Measurements from ENCODE around the gene NACC2.

The NACC2 gene

DNA sequence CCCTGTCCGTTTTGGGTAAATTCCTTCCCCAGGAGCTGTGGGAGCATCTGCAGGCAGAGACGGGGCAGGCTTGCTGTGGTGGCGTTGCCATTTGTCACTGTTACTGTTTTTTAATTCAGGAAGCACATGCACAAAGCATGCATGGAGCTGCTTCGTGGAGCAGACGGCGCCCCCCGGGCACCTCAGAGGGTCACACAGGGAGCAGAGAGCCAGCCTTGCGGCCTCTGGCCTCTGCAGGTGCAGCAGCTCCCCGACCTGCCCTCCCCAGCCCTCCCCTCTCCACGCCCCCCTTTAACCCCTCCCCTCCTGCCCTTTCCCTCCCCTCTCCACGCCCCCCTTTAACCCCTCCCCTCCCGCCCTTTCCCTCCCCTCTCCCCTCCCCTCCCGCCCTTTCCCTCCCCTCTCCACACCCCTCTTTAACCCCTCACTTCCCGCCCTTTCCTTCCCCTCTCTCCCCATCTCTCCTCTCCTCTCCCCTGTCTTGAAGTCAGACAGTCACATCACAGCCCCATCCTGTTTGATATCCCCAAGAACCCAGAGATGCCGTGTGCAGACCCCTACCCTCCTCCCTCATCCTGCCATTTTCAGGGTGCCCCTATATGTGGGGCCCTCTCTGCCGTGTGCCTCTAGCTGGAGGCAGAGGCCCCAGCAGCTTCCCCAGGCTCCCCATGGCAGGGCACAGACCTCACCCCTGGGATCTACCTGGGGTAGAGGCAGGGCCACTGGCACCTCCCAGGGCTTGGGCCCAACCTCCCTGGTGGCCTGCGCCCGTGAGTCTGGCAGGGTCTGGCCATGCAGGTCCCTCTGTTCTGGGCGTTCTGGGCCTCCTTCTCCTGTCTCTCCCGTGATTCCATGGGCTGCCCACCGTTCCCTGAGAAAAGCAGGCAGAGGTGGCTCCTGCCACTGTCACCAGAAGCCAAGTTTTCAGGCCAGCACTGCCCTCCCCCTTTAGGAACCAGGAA lies 104.3 kb downstream of the NACC2 start:
- peak; percentile 95 for DNase-seq

DNA sequence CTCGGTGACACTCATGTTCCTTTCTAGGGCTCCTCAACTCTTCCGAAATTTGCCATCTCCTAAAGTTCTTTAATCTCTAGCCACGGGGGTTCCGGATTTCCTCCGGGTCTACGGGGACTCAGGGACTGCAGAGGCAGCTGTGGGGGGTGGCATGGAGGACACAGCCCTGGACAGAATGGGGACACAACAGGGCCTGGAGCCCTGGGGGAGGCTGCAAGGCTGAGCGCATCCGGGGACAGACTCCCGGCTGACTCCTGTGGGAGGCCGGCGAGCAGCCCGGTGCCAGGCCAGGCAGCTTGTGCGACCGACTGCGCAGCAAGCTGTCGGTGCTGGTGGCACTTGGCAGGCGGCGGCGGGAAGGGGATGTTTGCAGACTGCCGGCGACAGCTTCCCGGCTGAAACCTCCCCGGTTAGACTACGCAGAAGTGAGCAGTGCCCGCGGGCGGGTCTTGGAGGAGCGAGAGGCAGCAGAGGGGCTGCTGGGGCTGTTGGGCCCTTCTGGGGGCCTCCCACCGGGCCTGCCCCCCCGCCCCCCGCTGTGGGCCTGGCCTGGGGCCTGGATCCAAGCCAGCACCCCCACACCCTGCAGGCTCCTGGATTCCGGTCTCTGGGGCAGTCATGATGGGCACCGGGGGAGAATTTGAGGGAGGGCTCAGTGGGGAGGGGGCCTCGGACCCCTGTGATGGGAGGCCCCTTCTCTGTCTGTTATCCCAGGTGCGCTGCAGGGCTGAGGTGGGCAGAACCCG lies 105.2 kb downstream of the NACC2 start:
- DNase-seq = peak; percentile 85

DNA sequence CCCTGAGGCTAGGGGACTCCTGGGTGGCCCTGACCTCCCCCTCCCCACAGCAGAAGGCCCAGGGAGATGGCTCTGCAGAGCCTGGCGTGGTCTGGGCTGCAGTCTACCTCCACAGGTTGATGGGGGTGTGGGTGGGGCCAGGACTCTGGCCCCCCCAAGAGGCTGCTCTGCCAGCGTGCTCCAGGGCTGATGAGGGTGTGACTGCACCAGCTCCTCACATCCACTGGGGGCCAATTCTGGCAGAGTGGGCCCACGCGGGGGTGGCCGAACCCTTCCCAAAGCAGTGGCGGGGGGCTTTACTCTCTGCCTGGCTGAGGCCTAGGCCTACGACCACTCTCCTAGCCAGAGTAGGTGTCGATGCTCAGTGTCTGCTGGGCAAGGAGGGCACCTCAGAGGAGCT lies 105.9 kb downstream of the NACC2 start:
- no peak for DNase-seq

DNA sequence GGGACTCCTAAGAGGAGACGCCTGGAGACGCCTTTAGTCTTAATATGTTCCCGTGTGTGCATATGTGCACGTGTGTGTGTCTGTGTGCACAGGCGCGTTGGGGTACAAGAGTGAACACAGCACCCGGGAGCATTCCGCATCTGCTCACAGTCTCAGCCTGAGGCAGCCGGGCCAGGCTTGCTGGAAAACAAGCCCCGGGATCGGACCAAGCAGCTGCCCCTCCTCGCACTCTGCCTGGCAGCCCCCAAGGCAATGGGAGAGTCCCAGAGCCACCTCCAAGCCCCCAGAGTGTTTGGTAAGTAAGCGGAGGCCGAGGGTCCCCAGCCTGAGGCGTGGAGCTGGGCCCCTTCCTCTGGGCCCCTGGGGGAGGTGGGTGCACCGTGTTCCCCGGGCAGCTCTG lies 106.6 kb downstream of the NACC2 start:
- DNase-seq = no peak

DNA sequence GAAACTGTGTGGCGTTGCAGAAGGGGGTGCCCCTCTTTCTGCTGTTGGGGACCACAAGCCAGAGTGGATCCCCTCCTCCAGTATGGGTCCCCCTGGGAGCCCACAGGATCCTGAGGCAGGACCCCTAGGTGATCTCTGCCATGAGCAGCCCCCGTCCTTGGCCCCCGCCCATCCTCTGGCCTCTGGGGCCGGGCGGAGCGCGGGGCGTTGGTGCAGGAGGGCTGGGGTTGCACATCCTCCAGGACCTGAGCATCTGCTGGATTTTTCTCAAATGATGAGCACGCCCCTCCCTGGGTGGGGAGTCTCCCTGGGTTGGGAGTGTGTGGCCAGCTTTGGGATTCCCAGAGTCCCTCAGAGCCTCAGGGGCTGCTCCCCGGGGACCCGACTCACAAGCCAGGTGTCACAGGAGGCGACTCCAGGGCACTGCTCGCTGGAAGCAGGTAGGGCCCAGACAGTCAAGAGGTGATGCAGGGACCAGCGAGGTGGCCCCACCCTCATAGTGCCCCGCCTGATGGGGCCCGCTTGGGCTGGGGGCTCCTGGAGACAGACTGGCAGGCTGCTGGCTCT lies 107.2 kb downstream of the NACC2 start:
- no peak for DNase-seq

DNA sequence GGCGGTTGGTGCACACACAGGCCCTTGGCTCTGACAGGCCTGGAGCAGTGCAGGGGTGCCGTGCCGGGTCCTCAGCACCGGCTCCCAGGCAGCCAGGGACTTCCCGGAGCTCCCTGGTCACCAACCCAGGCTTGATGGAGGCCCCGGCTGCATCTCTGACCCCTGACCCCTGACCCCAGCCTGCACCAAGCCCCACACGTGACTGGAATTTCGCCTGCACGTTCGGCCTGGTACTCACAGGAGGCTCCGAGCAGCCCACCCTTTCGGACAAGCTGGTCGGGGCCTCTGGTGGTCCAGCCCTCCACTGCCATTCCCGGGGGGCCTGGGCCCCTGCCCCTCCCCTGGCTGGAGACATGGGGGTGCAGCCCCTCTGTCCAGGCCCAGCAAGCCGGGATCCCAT lies 108.5 kb downstream of the NACC2 start:
- no peak for DNase-seq

DNA sequence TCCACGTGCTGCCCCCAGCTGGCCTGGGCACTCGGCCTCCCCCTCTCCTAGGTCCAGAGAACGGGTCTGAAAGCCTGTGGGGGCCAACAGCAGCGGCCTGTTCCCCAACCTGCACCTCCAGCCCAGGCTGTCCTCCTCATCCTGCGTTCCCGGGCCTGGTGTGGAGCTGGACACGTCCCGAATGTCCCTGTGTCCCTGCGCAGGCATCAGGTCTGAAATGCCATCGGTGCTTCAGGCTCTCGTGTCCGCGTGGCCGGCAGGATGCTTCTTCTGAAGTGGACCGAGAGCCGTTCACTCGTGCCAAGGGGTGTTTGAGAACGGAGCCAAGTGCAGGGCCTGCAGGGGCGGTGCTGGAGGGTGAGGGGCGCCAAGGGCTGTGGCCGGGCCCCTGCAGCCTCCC lies 109.2 kb downstream of the NACC2 start:
- DNase-seq = no peak

DNA sequence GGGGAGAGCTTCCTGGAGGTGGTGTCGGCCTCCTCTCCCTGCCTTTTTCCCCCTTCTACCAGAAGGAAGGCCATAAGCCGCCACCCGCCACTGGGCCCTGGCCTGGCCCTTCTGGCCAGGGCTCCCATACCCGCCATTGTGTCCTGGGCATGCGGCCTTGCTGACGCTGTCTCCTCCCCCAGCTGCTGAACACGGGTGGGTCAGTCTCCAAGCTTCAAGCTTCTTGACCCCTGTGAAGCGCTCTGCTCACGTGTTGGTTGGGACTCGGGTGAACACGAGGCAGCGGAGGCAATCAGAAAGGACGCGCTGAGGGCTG lies 109.7 kb downstream of the NACC2 start:
- no peak for DNase-seq

DNA sequence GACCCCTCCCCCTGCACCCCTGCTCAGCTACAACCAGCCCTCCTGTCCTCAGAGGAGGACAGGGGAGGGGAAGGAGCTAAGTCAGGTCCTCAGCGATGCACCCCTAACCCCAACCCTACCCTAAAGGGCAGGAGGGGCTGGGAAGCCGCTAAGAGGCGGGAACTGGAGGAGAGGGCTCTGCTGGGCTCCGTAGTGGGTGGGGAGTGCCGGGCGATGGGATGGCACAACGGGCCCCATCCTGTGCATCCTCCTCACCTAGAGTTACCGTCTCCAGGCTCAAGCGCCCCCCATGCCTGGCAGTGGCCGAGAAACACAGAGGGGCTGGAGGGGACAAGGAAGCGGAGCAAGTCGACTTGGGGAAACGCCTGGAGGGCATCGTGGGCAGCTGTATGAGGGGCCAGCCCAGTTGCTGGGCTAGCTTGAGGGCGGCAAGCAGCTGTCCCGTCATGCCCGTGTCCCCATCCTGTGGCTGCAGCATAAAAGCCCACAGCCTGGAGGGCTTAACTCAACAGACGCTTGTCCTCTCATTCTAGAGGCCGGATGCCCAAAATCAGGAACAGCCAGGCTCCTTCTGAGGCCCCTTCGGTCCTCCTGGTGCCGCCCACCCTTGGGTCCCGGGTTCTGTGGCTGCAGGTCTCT lies 110.9 kb downstream of the NACC2 start:
- no peak for DNase-seq

DNA sequence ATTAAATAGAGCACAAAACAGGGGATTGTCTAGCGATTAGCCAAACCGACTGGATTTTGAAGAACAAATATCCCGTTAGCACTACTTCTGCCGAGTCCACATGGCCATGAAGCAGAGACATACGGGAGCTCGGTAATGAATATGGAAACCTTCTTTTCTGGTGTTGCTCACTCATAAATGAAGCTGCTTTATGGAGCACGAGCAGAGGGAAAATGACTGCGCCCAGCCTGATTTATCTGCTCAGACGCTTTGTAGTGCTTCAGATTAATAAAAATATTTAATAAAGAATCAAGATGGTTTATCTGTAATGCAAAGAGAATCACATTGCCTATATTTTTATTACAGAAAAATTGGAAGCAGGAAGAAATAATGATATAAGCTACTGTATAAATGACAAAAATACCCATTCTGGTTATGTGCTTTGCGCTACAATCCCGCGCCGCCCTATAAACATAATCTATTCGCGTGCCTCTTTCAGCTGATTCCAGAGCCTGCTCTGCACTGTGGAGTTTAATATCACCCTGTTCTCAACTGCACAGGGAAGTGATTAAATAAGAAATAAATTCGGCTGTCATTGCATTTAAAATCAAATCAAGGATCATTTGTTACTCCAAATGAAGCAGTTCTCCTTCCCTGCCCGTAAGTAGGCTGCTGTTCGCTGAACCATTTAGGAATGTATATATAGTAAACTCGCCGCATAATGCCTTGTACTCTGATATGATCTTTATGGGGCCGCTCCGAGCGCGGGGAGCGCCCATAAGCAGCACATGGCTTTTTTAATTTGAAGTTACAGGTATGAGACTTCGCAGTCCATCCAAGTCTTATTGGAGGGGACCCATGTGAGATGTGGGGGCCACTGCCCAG lies 111.6 kb downstream of the NACC2 start:
- no peak for DNase-seq

DNA sequence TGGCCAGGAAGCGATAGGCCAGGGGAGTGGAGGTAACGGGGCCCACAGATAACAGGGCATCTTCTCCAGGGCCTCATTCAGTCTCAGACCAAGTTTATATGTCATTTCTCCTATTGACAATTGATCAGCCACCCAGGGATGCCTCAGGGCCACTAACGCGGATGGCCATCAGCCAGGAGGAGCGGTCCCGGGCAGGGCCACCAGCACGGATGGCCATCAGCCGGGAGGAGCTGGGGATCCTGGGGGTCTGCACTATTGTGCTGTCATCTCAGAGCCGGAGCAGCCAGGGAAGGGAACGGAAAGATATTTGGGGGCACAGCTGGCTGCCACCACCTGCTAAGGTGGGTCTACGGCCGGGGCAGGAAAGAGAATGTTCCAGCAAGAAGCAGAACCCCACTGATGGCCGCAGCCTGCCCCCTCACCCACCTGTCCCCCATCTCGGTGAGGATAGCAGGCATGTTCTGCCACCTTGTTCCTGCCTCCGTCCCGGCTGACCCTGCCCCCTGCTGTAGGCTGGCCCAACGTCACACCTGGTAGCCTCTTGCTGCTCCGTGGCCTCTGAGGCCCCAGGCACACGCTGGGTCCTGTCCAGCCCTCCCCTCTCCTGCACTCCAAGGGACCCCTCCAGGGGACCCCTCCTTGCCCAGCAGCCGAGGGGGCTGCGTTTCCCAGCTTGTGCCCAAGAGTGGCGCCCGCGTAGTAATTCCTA lies 112.4 kb downstream of the NACC2 start:
- no peak for DNase-seq

DNA sequence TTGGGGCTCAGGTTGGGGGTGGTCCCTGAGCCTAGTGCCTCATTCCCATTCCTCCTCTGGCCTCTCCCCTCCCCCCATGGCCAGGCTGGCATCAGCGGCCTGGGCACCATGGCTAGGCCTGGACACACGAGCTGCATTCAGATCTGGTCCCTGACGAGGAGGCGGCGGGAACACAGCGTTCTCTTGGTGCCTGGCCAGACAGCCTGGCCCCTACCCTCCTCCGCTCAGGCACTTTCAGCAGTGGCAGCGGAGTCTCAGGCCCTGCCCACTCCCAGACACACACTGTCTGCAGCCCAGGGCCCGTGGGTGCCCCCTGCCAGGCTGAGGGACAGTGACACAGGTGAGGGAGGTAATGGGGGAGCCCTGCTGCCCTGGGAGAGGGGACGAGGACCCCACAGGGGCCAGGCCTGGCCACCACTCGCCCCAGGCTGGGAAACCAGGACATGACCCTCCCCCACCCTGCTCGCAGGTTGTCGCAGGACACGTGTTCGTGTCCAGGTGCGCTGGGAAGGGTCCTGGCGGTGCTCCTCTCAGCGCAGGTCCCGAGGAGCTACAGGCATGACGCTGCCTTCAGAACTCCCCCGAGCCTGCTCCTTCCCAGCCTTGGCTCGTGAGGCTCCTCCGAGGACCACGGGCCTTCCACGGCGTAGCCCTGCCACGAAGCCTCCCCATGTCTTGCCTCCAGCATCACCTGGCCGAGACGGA lies 114.0 kb downstream of the NACC2 start:
- DNase-seq = no peak

DNA sequence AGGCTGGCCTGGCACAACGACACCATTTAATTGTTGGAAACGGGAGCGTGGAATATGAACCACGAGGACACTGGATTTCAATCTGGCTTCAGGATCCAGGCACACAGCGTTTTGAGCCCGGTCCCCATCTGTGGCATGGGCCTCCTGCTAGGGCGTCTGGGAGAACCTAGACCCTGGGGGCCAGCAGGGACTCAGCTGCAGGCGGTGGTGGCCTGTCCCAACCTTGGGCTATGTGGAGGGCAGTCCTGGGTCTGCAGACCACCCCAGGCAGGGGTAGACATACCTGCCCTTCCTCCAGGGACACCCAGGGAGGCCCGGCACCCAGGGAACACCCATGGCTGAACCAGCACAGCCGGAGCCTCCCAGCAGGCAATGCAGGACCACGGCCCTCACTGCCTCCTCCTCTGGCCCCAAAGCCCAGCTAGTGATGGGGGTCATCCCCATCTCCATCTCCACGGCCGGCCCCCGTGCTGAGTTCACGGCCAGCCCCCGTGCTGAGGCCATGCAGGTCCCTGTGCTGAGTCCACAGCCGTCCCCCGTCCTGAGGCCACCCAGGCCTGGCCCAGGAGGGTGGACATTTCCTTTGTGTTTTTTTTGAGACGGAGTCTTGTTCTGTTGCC lies 115.4 kb downstream of the NACC2 start:
- no peak for DNase-seq

DNA sequence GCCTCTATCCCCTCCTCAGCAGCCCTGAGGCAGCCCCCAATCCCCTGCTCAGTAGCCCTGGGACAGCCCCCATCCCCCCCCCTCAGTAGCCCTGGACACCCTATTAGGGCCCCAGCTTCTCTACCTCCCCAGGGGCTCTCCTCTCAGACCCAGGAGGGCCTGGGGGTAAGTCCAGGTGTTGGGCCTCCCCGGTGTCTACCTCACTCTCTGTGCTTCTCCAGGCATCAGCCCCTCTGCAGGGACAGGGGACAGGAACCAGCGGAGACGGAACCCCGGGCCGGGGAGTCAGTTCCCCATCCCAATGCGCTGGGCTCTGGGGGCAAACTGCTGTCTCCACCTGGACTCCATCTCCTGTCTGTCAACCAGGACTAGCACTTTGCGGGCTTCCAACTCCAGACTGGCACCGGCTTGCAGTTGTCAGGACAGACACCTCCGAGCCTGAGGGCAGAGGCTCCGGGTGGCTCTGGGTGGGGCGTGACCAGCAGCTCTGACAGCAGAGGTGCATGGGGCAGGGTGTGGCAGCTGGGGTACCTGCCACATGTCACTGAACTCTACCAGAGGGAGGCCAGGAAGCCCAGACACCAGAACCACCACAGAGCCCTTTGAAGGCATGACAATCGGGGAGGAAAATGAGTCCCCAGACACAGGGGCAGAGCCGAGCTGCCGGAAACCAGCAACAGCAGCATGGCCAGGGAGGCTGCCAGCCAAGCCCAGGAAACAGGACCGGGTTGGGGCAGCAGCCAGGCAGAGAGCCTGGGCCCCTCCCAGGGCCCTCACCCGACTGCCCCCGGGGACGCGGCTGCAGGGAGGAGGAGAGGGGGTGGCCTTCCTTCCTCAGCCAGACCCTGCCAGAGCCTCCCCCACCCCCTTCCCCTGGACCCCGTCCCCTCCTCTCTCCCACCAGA lies 116.2 kb downstream of the NACC2 start:
- DNase-seq = peak; percentile 53

DNA sequence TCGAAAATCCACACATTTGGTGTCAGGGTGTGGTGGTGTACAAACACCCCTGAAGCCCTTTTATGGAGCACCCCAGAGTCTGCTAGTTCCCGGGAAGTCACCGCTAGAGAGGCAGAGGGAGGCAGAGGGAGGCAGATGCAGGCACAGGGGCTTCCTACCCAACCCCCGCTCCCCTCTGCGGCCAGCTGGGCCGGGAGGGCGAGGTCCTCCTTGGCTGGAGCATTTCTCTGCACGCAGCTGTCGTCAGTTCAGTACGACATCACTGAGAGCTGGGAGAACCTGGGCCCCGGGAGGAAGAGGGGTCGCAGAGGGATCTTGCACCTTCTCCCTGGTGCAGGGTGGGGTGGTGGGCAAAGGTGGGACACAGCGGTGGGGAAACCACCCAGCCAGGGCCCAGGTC lies 118.1 kb downstream of the NACC2 start:
- DNase-seq = no peak

DNA sequence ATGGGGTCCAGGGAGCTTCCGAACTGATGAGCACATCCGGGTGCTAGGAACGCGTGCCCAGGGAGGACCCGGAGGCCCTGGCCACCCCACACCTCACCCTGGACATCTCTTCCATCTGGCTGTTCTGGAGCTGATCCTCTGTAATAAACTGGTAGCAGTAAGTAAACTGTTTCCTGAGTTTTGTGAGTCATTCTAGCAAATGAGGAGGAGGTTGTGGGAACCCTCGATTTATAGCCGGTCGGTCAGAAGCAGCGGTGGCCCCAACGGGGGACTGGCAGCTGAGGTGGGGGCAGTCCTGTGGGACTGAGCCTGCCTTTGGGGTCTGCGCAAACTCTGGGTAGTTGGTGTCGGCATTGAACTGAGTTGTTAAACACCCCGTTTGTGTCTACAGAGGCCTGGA lies 118.6 kb downstream of the NACC2 start:
- no peak for DNase-seq

DNA sequence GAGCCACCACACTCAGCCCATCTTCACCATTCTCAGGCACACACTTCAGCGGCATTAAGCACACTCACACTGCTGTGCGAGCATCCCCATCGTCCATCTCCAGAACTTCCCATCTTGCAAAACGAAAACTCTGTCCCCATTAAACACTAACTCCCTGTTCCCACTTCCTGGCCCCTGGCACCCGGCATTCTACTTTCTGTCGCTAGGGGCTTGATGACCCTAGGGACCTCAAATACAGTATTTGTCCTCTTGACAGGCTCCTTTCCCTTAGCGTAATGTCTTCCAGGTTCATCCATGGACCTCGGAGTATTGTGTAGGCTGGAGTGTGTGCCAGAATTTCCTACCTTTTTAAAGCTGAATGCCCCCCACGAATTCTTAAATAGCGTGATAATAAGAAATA lies 119.3 kb downstream of the NACC2 start:
- no peak for DNase-seq

DNA sequence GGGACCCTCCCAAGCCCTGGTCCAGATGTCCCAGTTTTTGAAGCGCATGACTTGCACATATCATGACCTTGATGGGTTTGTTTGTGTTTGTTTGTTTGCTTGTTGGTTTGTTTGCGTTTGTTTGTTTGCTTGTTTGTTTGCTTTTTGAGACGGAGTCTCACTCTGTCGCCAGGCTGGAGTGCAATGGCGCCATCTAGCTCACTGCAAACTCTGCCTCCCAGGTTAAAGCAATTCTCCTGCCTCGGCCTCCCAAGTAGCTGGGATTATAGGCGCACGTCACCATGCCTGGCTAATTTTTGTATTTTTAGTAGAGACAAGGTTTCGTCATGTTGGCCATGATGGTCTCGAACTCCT lies 120.9 kb downstream of the NACC2 start:
- DNase-seq = no peak
